GM20000 (cell line): ENCODE measurements around the gene RPS15A.

Experiments
- DNase-seq: peaks from one replicate; pipeline ENCODE4 v3.0.0; 2012; ENCODE audit warnings: low spot score
- CTCF ChIP-seq: IDR thresholded peaks from 2 replicates; pipeline ENCODE4 v1.5.1; 2012; ENCODE audit warnings: mild to moderate bottlenecking, control low read depth; ENCODE audit errors: extremely low read depth, missing control alignments

RPS15A gene

GRCh38 chr16:18829251-18829650 is 39.1 kb upstream of the RPS15A start:
- no peak for DNase-seq

GRCh38 chr16:18827890-18828289 is 37.8 kb upstream of the RPS15A start:
- DNase-seq = no peak
- no peak for TF ChIP-seq CTCF

More at GRCh38 chr16:18829251-18829650, 39.1 kb upstream of the RPS15A start:
- TF ChIP-seq CTCF = no peak

- no peak for TF ChIP-seq CTCF
- DNase-seq = no peak
These were observed 26.2 kb upstream of the RPS15A start for GRCh38 chr16:18816286-18816685.

- no peak for TF ChIP-seq CTCF
- DNase-seq = no peak
These were observed 21.8 kb upstream of the RPS15A start for GRCh38 chr16:18811925-18812324.

GRCh38 chr16:18809165-18809564 is 19.0 kb upstream of the RPS15A start:
- TF ChIP-seq CTCF = no peak
- no peak for DNase-seq

GRCh38 chr16:18805257-18805773 is 15.2 kb upstream of the RPS15A start:
- TF ChIP-seq CTCF = no peak
- DNase-seq = no peak

- no peak for DNase-seq
- no peak for TF ChIP-seq CTCF
These were observed 14.4 kb upstream of the RPS15A start for GRCh38 chr16:18804540-18804939.
